Measurements from ENCODE around the gene RASL10A.
"Not testable (repeated sequence)": the region's sequence is repeated elsewhere in the genome, so short reads cannot be mapped to it uniquely, and the experiment has no call there.

The RASL10A gene

GRCh38 chr22:29315286-29316140 lies at the start of gene RASL10A:
Gene RASL10A, minus strand, starts transcription at chr22:29315697. Its CDS starts 451 bp downstream, at chr22:29315246.
- no peak for DNase-seq (ENCODE audit: low read depth in 3 of 3, low spot score in 1 of 3)

GRCh38 chr22:29359469-29359868 lies 44.0 kb upstream of the RASL10A start:
- DNase-seq (ENCODE audit: low read depth in 3 of 3, low spot score in 1 of 3): no peak

- DNase-seq (ENCODE audit: low read depth in 3 of 3, low spot score in 1 of 3): not testable (repeated sequence)
Measured at GRCh38 chr22:29357193-29357890, 41.8 kb upstream of the RASL10A start.

- no peak for DNase-seq (ENCODE audit: low read depth in 3 of 3, low spot score in 1 of 3)
Measured at GRCh38 chr22:29353860-29354259, 38.4 kb upstream of the RASL10A start.

GRCh38 chr22:29353286-29353685 lies 37.8 kb upstream of the RASL10A start:
- DNase-seq (ENCODE audit: low read depth in 3 of 3, low spot score in 1 of 3): no peak

- DNase-seq (ENCODE audit: low read depth in 3 of 3, low spot score in 1 of 3): no peak
Measured at GRCh38 chr22:29352778-29353177, 37.3 kb upstream of the RASL10A start.

GRCh38 chr22:29351891-29352290 lies 36.4 kb upstream of the RASL10A start:
- no peak for DNase-seq (ENCODE audit: low read depth in 3 of 3, low spot score in 1 of 3)

GRCh38 chr22:29351042-29351441 lies 35.5 kb upstream of the RASL10A start:
- DNase-seq (ENCODE audit: low read depth in 3 of 3, low spot score in 1 of 3): no peak

- no peak for DNase-seq (ENCODE audit: low read depth in 3 of 3, low spot score in 1 of 3)
Measured at GRCh38 chr22:29348956-29349355, 33.5 kb upstream of the RASL10A start.

GRCh38 chr22:29348041-29348440 lies 32.5 kb upstream of the RASL10A start:
- no peak for DNase-seq (ENCODE audit: low read depth in 3 of 3, low spot score in 1 of 3)

- DNase-seq (ENCODE audit: low read depth in 3 of 3, low spot score in 1 of 3): no peak
Measured at GRCh38 chr22:29346659-29347058, 31.2 kb upstream of the RASL10A start.

- no peak for DNase-seq (ENCODE audit: low read depth in 3 of 3, low spot score in 1 of 3)
Measured at GRCh38 chr22:29345932-29346331, 30.4 kb upstream of the RASL10A start.

- DNase-seq (ENCODE audit: low read depth in 3 of 3, low spot score in 1 of 3): not testable (repeated sequence)
Measured at GRCh38 chr22:29344889-29345288, 29.4 kb upstream of the RASL10A start.

GRCh38 chr22:29344137-29344536 lies 28.6 kb upstream of the RASL10A start:
- DNase-seq (ENCODE audit: low read depth in 3 of 3, low spot score in 1 of 3): no peak

GRCh38 chr22:29343313-29343805 lies 27.9 kb upstream of the RASL10A start:
- DNase-seq (ENCODE audit: low read depth in 3 of 3, low spot score in 1 of 3): no peak

GRCh38 chr22:29342577-29343312 lies 27.2 kb upstream of the RASL10A start:
- no peak for DNase-seq (ENCODE audit: low read depth in 3 of 3, low spot score in 1 of 3)

- DNase-seq (ENCODE audit: low read depth in 3 of 3, low spot score in 1 of 3): no peak
Measured at GRCh38 chr22:29342177-29342576, 26.7 kb upstream of the RASL10A start.

- no peak for DNase-seq (ENCODE audit: low read depth in 3 of 3, low spot score in 1 of 3)
Measured at GRCh38 chr22:29341849-29342127, 26.3 kb upstream of the RASL10A start.

- no peak for DNase-seq (ENCODE audit: low read depth in 3 of 3, low spot score in 1 of 3)
Measured at GRCh38 chr22:29341056-29341848, 25.8 kb upstream of the RASL10A start.

GRCh38 chr22:29340566-29340965 lies 25.1 kb upstream of the RASL10A start:
- DNase-seq (ENCODE audit: low read depth in 3 of 3, low spot score in 1 of 3): no peak

Measured in stimulated activated CD4-positive, alpha-beta T cell treated with anti-CD3 and anti-CD28 coated beads, TNF-alpha, amount 100 ng/mL, for 1 hour (primary cell).